SK-N-SH treated with all-trans-retinoic acid at 6 μM for 48 hours (cell line): ENCODE results near the gene FOXO3.

Experiments used
- ARNTL ChIP-seq: fragments of 450-650 bp; formaldehyde crosslinking; IDR thresholded peaks from 2 replicates; pipeline ENCODE4 v1.5.0; 2020; ENCODE audit warnings: low read depth, mild to moderate bottlenecking, moderate library complexity, borderline replicate concordance
- OSR1 ChIP-seq: fragments of 250-450 bp; sonication (Bioruptor Pico); IDR thresholded peaks from 2 replicates; pipeline ENCODE4 v1.8.0; 2022; ENCODE audit warnings: moderate library complexity, mild to moderate bottlenecking, inconsistent platforms
- POU6F1 ChIP-seq: fragments of 250-450 bp; sonication (Bioruptor Pico); IDR thresholded peaks from 2 replicates; pipeline ENCODE4 v1.8.0; 2021; ENCODE audit warnings: low read depth, mild to moderate bottlenecking, moderate library complexity, borderline replicate concordance
- RARB ChIP-seq: fragments of 250-450 bp; sonication (Bioruptor Pico); IDR thresholded peaks from 2 replicates; pipeline ENCODE4 v1.8.0; 2021; ENCODE audit warnings: mild to moderate bottlenecking, moderate library complexity
- TSHZ2 ChIP-seq: fragments of 250-450 bp; sonication (Bioruptor Pico); IDR thresholded peaks from 2 replicates; pipeline ENCODE4 v1.5.0; 2020; ENCODE audit warnings: mild to moderate bottlenecking, moderate library complexity
- ZC3H10 ChIP-seq: fragments of 250-450 bp; sonication (Bioruptor Pico); IDR thresholded peaks from 2 replicates; pipeline ENCODE4 v1.5.1; 2021; ENCODE audit warnings: mild to moderate bottlenecking, moderate library complexity
- ZFP3 ChIP-seq: fragments of 250-450 bp; sonication (Bioruptor Pico); IDR thresholded peaks from 2 replicates; pipeline ENCODE4 v1.5.0; 2020; ENCODE audit warnings: mild to moderate bottlenecking, moderate library complexity
- ZFP30 ChIP-seq: fragments of 450-650 bp; formaldehyde crosslinking; IDR thresholded peaks from 2 replicates; pipeline ENCODE4 v1.5.0; 2022; ENCODE audit warnings: mild to moderate bottlenecking, moderate library complexity
- ZNF70 ChIP-seq: fragments of 450-650 bp; formaldehyde crosslinking; IDR thresholded peaks from 2 replicates; pipeline ENCODE4 v1.5.0; 2020; ENCODE audit warnings: mild to moderate bottlenecking, moderate library complexity
- TF ChIP-seq, protein P1 (sequence below): fragments of 250-450 bp; sonication (Bioruptor Pico); IDR thresholded peaks from 2 replicates; pipeline ENCODE4 v1.5.1; 2020; ENCODE audit warnings: low read depth, mild to moderate bottlenecking, moderate library complexity
- TF ChIP-seq, protein P2 (sequence below): fragments of 250-450 bp; sonication (Bioruptor Pico); IDR thresholded peaks from 2 replicates; pipeline ENCODE4 v1.5.1; 2021; ENCODE audit warnings: mild to moderate bottlenecking, moderate library complexity

DNA sequence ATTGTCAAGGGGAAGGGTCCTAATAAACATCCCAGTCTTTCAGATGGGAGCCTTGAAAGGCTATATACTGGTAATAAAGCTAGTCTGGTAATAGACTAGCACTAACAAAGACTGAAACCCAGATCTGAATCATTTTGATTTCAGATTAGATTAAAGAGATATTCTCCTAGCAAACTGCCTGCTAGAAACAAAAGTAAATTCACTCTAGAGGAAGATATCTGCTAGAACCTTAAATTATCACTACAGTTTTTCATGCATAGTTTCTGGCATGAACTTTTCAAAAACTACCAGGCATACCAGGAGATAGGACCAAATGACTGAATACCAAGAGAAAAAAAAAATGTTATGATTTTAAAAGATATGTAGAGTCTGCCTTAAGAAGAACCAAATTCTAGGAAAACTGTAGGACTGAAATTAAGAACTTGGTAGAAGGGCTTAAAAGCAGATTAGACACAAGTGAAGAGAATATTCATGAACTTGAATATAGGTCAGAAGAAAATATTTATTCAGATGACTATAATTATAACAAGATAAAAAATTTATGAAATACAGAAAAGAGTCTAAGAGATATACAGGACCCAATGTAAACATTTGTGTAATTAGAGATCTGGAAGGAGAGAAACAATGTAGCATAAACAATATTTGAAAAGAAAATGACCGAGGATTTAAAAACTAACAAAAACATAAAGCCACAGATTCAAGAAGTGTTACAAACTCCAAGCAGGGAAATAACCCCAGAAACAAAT is 141.6 kb downstream of the FOXO3 start:
- TF ChIP-seq ARNTL (CRISPR knock-in tag) (no peak), ZC3H10 (CRISPR knock-in tag) (no peak), RARB (CRISPR knock-in tag) (no peak), OSR1 (CRISPR knock-in tag) (no peak), ZFP3 (CRISPR knock-in tag) (no peak), ZNF70 (CRISPR knock-in tag) (no peak), TSHZ2 (CRISPR knock-in tag) (no peak), POU6F1 (no peak), ZFP30 (peak; percentile 90)
- TF ChIP-seq, protein P1, sequence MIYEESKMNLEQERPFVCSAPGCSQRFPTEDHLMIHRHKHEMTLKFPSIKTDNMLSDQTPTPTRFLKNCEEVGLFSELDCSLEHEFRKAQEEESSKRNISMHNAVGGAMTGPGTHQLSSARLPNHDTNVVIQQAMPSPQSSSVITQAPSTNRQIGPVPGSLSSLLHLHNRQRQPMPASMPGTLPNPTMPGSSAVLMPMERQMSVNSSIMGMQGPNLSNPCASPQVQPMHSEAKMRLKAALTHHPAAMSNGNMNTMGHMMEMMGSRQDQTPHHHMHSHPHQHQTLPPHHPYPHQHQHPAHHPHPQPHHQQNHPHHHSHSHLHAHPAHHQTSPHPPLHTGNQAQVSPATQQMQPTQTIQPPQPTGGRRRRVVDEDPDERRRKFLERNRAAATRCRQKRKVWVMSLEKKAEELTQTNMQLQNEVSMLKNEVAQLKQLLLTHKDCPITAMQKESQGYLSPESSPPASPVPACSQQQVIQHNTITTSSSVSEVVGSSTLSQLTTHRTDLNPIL = no peak
- TF ChIP-seq, protein P2, sequence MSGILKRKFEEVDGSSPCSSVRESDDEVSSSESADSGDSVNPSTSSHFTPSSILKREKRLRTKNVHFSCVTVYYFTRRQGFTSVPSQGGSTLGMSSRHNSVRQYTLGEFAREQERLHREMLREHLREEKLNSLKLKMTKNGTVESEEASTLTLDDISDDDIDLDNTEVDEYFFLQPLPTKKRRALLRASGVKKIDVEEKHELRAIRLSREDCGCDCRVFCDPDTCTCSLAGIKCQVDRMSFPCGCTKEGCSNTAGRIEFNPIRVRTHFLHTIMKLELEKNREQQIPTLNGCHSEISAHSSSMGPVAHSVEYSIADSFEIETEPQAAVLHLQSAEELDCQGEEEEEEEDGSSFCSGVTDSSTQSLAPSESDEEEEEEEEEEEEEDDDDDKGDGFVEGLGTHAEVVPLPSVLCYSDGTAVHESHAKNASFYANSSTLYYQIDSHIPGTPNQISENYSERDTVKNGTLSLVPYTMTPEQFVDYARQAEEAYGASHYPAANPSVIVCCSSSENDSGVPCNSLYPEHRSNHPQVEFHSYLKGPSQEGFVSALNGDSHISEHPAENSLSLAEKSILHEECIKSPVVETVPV (CRISPR knock-in tag) = no peak
